NCI-H460 (cell line): ENCODE results near the gene RPL9. TPM values are rescaled to one million over a fixed set of nuclear protein-coding genes. Genes with fewer than 3 reads are reported as not detected.
"Not testable (repeated sequence)": the region's sequence is repeated elsewhere in the genome, so short reads cannot be mapped to it uniquely, and the experiment has no call there.

Experiments
- DNase-seq: peaks from one replicate; pipeline ENCODE4 v3.0.0-alpha.2; 2016; ENCODE audit warnings: low read depth; ENCODE audit errors: extremely low read depth
- polyA plus RNA-seq: library from polyadenylated mRNA; depleted of rRNA; stranded (reverse); fragments of >200 nt; gene quantifications from 2 replicates; pipeline ENCODE4 v1.2.3, GENCODE V29; 2014; cell fraction: nucleus; rRNA removed
- total RNA-seq: library from RNA; depleted of rRNA; stranded (reverse); fragments of >200 nt; shearing (Covaris generic); gene quantifications from 2 replicates; pipeline ENCODE4 v1.2.3, GENCODE V29; 2014; rRNA removed

The RPL9 gene
- total RNA-seq = 6,834 and 7,046 TPM in 2 replicates
- 3,526 and 3,890 TPM in 2 replicates for polyA plus RNA-seq

DNA sequence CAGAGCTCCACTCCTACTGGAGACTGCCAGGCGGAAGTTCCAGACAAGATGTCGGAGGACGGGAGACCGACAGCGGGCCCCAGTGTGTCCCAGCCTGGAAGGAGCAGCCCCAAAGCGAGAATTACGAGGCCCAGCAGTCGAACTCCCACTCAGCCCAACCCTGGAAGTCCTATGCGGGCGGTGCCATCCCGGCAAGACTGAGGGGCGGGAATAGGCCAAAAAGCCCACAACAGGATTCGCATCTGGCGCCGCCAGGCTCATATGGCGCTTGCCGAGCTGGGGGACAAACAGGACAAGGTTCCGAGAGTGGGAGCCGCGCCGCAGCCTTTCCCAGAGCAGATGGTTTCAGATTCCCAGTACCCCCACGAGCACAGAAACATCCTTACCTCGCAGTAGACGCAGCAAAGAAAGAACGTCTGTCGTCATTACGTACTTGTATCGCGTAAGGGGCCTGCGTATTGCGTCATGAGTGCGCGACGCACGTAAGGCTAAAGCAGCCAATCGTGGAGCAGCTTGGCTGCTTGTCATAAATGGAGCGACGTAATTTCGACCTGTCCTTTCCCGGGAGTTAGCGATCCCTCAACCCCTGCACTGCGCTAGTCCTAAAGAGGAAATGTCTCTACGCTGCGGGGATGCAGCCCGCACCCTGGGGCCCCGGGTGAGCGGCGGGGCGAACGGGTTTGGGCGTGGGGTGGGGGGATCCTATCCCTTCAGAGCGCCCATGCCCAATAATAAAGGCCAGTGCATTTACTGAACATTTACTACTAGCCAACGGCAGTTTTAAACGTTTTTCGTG lies at the start of gene RPL9, which contains the start of gene LIAS:
Gene RPL9 (minus strand): TSS at position 418 of the 796 bp plus-strand sequence. CDS start 483 bp downstream, outside the sequence.
Gene LIAS (plus strand): TSS at position 552 of the 796 bp plus-strand sequence. CDS start 62 bp downstream, at position 614.
- DNase-seq = peak; percentile 97

- no peak for DNase-seq
These were observed 46.9 kb upstream of the RPL9 start for GRCh38 chr4:39505581-39505980.

- no peak for DNase-seq
These were observed 45.8 kb upstream of the RPL9 start for GRCh38 chr4:39504538-39504937.

GRCh38 chr4:39502664-39503035 lies 43.9 kb upstream of the RPL9 start:
- DNase-seq = not testable (repeated sequence)

GRCh38 chr4:39502019-39502663 lies 43.4 kb upstream of the RPL9 start:
- peak; percentile 70 for DNase-seq

DNA sequence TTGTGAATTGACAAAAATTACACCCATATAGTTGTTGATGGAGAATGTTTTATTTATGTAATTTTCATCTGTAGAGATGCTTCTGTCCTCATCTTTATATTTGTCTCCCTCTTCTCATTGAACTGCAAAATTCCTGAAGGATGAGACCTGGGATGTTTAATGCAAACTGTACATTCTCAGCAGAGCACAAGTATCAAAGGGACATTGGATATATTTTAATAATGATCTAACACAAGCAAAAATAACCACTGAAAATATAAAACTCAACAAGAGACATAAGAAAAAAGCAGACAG lies 40.0 kb upstream of the RPL9 start:
- DNase-seq = peak; percentile 90

DNA sequence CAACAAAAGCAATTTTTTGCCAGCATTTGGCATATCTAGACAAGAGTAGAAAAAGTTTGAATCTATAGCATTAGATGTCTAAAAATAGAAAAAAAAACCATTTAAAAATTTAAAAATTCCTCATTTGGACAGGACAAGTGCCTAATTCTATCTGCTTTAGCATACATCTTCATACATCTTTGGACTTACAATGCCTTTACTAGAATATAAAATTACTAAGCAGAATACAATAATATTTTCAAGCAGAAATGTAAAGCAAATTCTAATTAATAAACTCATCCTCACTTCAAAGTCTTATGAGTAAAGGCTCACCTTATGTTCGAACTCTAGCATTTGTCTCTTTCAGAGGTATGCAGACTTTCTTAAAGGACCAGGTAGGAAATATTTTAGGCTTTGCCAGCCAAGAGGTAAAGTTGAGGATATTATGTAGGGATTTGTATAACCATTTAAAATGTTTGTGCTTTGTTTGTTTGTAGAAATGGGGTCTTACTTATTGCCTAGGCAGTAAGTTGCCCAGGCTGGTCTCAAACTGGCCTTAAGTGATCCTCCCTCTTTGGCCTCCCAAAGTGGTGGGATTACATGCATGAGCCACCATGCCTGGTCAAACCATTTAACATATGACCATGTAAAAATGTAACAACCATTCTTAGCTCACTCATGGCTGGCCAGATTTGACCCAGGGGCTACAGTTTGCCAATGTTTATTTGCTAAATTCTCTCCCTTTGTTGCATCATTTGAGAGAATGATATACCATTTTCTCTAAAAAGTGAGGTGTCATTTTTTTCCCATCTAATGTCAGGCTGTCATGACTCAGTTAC lies 39.4 kb upstream of the RPL9 start:
- DNase-seq = no peak

DNA sequence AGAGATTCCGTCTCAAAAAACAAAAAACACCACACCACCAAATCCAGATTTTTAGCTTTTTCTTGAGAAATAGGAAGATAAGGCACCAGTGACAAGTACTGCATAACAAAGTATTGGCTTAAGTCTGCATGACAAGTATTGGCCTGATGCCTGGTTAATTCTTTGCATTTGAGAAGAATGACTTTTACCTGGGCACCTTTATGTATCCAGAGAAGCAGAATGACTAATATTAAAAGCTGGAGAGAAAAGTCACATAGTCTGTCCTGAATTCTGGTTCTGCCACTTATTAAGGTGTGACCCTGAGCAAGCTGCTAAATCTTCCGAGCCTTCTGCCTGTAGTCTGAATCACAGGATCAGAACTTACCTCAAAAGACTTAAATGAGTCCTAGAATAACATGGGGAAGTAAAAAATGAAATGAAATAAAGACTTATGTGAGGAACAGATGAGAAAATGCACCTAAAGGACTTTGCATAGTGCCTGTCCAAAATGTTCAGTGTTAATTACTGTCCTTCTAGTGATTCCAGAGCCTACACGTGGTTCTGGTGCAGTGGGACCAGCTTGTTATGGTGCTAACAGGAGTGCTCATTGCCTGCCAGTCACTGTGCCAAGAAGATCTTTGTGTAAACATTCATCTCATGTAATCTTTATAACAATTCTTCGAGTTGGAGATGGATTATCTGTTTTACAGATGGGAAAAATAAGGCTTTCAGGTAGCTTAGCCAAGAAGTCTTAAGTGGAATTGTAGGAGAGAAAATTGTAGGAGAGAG lies 36.9 kb upstream of the RPL9 start:
- DNase-seq = no peak

DNA sequence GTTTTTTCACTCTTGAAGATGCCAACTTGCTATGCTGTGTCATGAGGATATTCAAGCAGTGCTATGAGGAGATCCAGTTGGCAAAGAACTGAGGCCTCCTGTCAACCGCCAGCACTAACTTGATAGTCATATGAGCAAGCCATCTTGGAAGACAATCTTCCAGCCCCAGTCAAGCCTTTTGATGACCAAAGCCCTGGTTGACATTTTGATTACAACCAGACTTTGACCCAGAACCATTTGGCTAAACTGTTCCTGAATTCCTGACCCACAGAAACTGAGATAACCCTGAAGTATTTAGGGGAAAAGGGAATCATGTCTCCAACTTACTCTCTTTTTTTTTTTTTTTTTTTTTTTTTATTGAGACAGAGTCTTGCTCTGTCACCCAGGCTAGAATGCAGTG lies 35.6 kb upstream of the RPL9 start:
- DNase-seq = no peak

DNA sequence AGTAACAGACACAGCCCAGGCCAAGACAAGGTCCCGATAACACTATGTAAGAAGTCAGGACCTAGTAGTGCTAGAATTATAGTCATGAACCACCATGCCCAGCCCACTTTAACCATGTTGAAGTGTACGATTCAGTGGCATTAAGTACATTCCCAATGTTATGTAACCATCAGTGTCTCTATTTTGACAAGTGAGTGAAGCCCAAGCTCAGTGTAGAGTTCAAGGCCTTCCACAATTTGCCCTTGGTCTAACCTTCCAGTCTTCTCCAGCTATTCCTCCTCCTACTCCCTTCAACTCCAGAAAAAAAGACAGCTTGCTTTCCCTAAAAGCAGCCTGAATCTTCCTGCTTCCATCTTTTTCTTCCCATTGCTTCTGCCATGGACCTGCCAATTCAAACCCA lies 31.6 kb upstream of the RPL9 start:
- no peak for DNase-seq

- DNase-seq = no peak
These were observed 27.6 kb upstream of the RPL9 start for GRCh38 chr4:39486221-39486804.

GRCh38 chr4:39484582-39485272 lies 26.0 kb upstream of the RPL9 start:
- no peak for DNase-seq

GRCh38 chr4:39480902-39481695 lies 22.4 kb upstream of the RPL9 start:
- DNase-seq = no peak

- no peak for DNase-seq
These were observed 21.5 kb upstream of the RPL9 start for GRCh38 chr4:39480251-39480650.

- DNase-seq = no peak
These were observed 17.6 kb upstream of the RPL9 start for GRCh38 chr4:39476187-39476895.

- DNase-seq = no peak
These were observed 13.7 kb upstream of the RPL9 start for GRCh38 chr4:39472396-39472795.

DNA sequence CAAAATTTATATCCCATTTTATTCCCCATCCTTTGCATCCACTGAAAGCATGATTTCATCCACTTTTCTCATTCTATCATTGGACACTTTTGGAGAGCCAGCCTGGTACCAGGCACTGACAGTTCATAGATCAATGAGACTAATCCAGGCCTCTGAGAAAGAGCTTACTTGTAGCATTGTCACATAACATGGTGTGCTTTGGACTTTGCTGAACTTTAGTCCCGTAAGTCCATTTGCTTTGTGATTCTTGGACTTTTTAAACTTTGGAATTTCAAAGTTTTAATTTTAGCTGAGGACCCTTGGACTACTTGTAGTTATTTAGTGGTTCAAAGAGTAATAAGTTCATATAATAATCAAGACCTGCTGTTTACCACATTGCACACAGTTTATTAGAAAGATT lies 11.7 kb upstream of the RPL9 start:
- DNase-seq = no peak

- DNase-seq = peak; percentile 85
These were observed 10.8 kb upstream of the RPL9 start for GRCh38 chr4:39469429-39470077.
